ENCODE data around the gene MPPED1. TPM values are rescaled to one million over a fixed set of nuclear protein-coding genes. Genes with fewer than 3 reads are reported as not detected.

MPPED1 gene
- total and polyA plus RNA-seq, 5 donors from 2014 or later, result not detected

DNA sequence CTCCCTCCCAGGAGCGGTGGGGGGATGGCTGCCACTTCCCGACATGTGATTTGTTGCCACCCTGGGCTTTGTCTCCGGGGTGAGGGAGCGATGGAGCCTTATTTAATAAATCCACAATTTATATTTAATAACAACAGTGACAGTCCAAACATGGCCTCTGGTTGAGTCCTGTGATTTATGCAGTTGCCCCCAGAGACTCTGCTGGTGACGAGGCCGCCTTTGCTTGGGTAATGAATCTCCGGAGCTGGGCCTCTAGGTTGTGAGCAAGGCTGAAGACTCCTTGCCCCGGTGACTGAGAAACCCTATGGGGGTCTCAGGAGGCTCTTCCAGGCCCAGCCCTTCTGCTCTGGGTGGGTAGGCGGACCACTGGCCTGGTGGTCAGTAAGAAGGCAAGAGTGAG is 16.7 kb downstream of the MPPED1 start:
- no peaks in the 10 kb centered on the region for H3K9me3 ChIP-seq (ENCODE audit: control insufficient read depth in 2 of 2, low read length in 2 of 2)
- H3K4me1 Mint-ChIP-seq, result no peaks in the 10 kb centered on the region
- peaks cover 12% of the 10 kb centered on the region for H3K27me3 Mint-ChIP-seq
- no peaks in the 10 kb centered on the region for H3K4me1 ChIP-seq (ENCODE audit: control insufficient read depth, insufficient read depth, low read length, poor library complexity, severe bottlenecking)
- no peaks in the 10 kb centered on the region for H3K36me3 Mint-ChIP-seq
- H3K27ac Mint-ChIP-seq, result no peak overlapping the region
- no peak for DNase-seq
- no peaks in the 10 kb centered on the region for H3K27me3 ChIP-seq (ENCODE audit: control insufficient read depth, insufficient read depth, low read length)
- no peak overlapping the region for H3K4me3 Mint-ChIP-seq
- no peaks in the 10 kb centered on the region for H3K36me3 ChIP-seq (ENCODE audit: control insufficient read depth, insufficient read depth, low read length)
- H3K9me3 Mint-ChIP-seq, result no peaks in the 10 kb centered on the region
- ATAC-seq (ENCODE audit: low read depth in 2 of 2), result no peak
- no peak overlapping the region for H3K4me3 ChIP-seq (ENCODE audit: low read depth, low read length)
- no peak overlapping the region for H3K27ac ChIP-seq (ENCODE audit: insufficient read depth, low read length, poor library complexity, severe bottlenecking)

DNA sequence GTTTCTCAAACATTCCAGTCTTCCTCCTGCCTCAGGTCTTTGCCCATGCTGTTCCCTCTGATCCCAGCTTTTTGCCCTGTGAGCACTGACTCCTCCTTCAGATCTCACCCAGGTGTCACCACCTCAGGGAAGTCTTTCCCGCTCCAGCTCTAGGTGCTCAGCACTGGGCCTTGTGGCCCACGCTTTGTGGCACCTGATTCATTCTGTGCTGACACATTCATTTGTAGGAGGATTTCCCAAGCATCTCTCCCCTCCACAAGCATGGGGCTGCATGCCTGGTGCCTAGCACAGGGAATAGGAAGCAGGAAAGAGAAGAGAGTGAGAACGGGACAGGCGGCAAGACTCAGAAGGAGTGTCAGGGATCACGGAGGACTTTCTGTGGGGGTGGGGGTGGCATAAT is 17.6 kb downstream of the MPPED1 start:
- no peaks in the 10 kb centered on the region for H3K27me3 ChIP-seq (ENCODE audit: control insufficient read depth, insufficient read depth, low read length)
- H3K27ac ChIP-seq (ENCODE audit: insufficient read depth, low read length, poor library complexity, severe bottlenecking), result no peak overlapping the region
- peaks cover 12% of the 10 kb centered on the region for H3K27me3 Mint-ChIP-seq
- H3K27ac Mint-ChIP-seq, result no peak overlapping the region
- no peaks in the 10 kb centered on the region for H3K9me3 Mint-ChIP-seq
- no peaks in the 10 kb centered on the region for H3K4me1 Mint-ChIP-seq
- H3K4me3 Mint-ChIP-seq, result no peak overlapping the region
- ATAC-seq (ENCODE audit: low read depth in 2 of 2) (no peak), DNase-seq (no peak)
- no peaks in the 10 kb centered on the region for H3K4me1 ChIP-seq (ENCODE audit: control insufficient read depth, insufficient read depth, low read length, poor library complexity, severe bottlenecking)
- no peak overlapping the region for H3K4me3 ChIP-seq (ENCODE audit: low read depth, low read length)
- no peaks in the 10 kb centered on the region for H3K9me3 ChIP-seq (ENCODE audit: control insufficient read depth in 2 of 2, low read length in 2 of 2)
- no peaks in the 10 kb centered on the region for H3K36me3 ChIP-seq (ENCODE audit: control insufficient read depth, insufficient read depth, low read length)
- H3K36me3 Mint-ChIP-seq, result no peaks in the 10 kb centered on the region

DNA sequence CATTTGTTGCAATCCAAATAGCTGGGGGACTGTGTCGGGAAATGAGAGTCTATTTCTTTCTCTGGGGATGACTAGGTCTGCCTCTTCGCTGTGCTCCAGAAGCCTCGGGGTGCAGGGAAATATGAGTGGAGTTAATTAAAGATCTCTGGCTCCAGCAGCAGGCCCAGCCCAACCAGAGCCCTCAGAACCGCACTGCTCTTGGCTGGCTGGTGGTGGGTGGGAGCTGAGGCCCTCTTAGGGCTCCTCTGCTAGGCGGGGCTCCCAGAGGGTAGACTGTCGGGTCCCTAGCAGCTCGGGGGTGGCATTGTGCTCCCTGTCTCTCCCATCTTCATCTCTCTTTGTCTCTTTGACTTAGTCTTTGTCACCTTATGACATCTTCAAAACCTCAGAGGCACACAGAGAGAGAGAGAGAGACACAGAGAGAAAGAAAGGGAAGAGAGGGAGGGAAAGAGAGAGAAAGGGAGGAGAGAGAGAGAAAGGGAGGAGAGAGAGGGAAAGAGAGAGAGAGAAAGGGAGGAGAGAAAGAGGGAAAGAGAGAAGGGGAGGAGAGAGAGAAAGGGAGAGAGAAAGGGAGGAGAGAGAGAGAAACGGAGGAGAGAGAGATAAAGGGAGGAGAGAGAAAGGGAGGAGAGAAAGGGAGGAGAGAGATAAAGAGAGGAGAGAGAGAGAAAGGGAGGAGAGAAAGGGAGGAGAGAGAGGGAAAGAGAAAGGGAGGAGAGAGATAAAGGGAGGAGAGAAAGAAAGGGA is 20.2 kb downstream of the MPPED1 start:
- no peak for ATAC-seq (ENCODE audit: low read depth in 2 of 2)
- Mint-ChIP-seq H3K27me3 (peaks cover 12% of the 10 kb centered on the region), H3K4me1 (no peaks in the 10 kb centered on the region), H3K36me3 (no peaks in the 10 kb centered on the region), H3K4me3 (no peak overlapping the region), H3K9me3 (peaks cover 0 to 2% (median 0%) of the 10 kb centered on the region in 7 donors), H3K27ac (peak overlapping the region in 1 of 3 donors; percentile 79)
- Histone ChIP-seq H3K36me3 (ENCODE audit: control insufficient read depth, insufficient read depth, low read length) (no peaks in the 10 kb centered on the region), H3K4me3 (ENCODE audit: low read depth, low read length) (no peak overlapping the region), H3K27ac (ENCODE audit: insufficient read depth, low read length, poor library complexity, severe bottlenecking) (no peak overlapping the region), H3K27me3 (ENCODE audit: control insufficient read depth, insufficient read depth, low read length) (no peaks in the 10 kb centered on the region), H3K4me1 (ENCODE audit: control insufficient read depth, insufficient read depth, low read length, poor library complexity, severe bottlenecking) (no peaks in the 10 kb centered on the region), H3K9me3 (ENCODE audit: control insufficient read depth in 2 of 2, low read length in 2 of 2) (no peaks in the 10 kb centered on the region)
- DNase-seq, result no peak

DNA sequence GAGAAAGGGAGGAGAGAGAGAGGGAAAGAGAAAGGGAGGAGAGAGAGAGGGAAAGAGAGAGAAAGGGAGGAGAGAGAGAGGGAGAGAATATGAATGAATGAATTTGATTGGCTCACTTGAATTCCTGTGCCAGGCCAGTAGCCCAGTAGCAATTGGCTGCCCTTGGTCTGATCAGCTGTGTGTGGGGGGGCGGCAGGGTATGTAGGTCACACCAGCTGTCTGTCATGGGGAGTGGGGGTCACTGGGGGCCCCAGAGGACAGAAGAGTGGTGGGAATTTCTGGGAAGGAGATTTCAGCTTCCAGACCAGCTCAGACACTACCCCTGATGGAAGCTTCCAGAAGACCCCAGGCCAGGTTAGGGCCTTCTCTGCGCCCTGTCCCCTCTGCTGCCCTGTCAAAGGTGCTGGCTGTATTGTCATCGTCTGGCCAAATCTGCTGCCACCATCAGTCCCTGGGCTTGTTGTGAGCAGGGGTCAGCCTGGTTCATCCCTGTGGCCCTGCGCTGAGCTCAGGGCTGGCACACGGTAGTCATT is 21.1 kb downstream of the MPPED1 start:
- Histone ChIP-seq H3K9me3 (ENCODE audit: control insufficient read depth in 2 of 2, low read length in 2 of 2) (no peaks in the 10 kb centered on the region), H3K27ac (ENCODE audit: insufficient read depth, low read length, poor library complexity, severe bottlenecking) (no peak overlapping the region), H3K36me3 (ENCODE audit: control insufficient read depth, insufficient read depth, low read length) (no peaks in the 10 kb centered on the region), H3K27me3 (ENCODE audit: control insufficient read depth, insufficient read depth, low read length) (no peaks in the 10 kb centered on the region), H3K4me1 (ENCODE audit: control insufficient read depth, insufficient read depth, low read length, poor library complexity, severe bottlenecking) (no peaks in the 10 kb centered on the region), H3K4me3 (ENCODE audit: low read depth, low read length) (no peak overlapping the region)
- Mint-ChIP-seq H3K4me1 (no peaks in the 10 kb centered on the region), H3K36me3 (no peaks in the 10 kb centered on the region), H3K9me3 (peaks cover 0 to 2% (median 0%) of the 10 kb centered on the region in 7 donors), H3K4me3 (no peak overlapping the region), H3K27me3 (peaks cover 12% of the 10 kb centered on the region), H3K27ac (peak overlapping the region in 1 of 3 donors; percentile 25)
- DNase-seq (no peak), ATAC-seq (ENCODE audit: low read depth in 2 of 2) (no peak)

DNA sequence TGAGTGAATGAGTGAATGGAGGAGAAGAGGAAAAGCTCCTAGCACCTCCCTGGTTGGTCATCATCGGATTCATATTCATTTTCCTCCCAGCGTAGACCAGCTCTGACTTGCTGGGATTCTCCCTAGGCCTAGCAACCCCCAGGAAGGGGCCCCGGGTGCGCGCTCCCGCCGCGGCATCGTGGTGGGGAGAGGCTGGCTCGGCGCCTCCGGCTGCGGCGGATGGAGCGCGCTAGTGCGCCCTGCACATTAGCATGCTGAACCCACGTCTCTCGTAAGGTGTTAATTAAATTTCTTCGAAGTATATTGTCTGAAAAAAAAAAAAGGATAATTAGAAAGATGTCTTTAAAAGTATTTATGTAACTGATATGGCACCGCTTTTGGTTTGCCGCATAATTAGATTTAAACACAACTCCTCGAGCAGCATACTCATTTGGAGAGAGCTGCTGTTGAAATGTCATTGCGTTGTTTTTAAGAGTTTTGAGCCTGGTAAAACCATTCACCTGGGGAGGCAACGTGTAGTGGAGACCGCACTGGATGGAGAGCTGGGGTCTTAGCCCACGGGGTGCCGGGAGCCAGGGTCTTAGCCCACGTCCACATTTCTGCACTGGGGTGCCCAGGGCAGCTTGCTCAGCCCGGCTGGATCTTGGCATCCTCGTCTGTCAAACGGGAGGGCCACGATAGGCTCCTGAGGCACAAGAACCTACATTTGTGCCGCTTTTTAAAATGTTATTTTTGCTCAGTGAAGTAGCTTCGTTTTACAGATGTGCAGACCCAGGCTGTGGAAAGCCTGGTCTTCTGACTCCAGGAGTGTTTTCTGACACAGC is 21.8 kb downstream of the MPPED1 start:
- H3K27ac Mint-ChIP-seq, result peak overlapping the region in 1 of 3 donors; percentile 25
- no peaks in the 10 kb centered on the region for H3K4me1 Mint-ChIP-seq

DNA sequence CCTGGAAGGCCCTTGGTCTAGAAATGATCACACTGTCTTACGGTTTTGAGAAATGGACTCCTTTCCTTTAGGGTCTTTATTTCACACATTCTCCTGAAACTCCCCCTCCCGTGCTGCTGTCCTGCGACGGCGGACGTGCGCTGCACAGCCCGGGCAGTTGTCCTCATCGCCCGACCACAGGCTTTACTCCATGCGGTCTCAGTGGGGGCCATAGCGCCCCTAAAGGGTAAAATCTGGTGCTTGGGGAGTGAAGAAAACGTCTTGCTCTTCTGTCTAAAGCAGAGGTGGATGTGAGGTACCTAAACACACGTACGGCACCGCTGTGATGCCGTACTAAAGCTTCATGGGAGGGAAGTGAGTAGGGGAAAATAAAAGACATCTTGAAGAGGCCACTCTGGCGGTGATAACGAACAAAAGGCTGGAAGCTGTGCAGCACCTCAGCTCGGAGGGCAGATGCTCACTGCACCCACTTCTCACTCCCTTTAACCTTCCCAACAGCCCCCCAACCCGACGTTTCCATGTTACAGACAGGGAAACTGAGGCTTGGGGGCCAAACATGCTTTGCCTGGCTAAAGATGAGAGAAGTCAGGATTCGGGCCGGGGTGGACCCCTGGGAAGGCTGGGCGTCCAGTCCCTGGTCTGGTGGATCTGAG is 22.6 kb downstream of the MPPED1 start:
- Histone ChIP-seq H3K27me3 (ENCODE audit: control insufficient read depth, insufficient read depth, low read length) (no peaks in the 10 kb centered on the region), H3K4me1 (ENCODE audit: control insufficient read depth, insufficient read depth, low read length, poor library complexity, severe bottlenecking) (no peaks in the 10 kb centered on the region), H3K4me3 (ENCODE audit: low read depth, low read length) (no peak overlapping the region), H3K36me3 (ENCODE audit: control insufficient read depth, insufficient read depth, low read length) (no peaks in the 10 kb centered on the region), H3K9me3 (ENCODE audit: control insufficient read depth in 2 of 2, low read length in 2 of 2) (no peaks in the 10 kb centered on the region), H3K27ac (ENCODE audit: insufficient read depth, low read length, poor library complexity, severe bottlenecking) (no peak overlapping the region)
- peaks cover 12% of the 10 kb centered on the region for H3K27me3 Mint-ChIP-seq
- no peaks in the 10 kb centered on the region for H3K36me3 Mint-ChIP-seq
- no peaks in the 10 kb centered on the region for H3K4me1 Mint-ChIP-seq
- no peak for DNase-seq
- H3K9me3 Mint-ChIP-seq, result peaks cover 0 to 2% (median 0%) of the 10 kb centered on the region in 7 donors
- H3K4me3 Mint-ChIP-seq, result no peak overlapping the region
- no peak overlapping the region for H3K27ac Mint-ChIP-seq
- no peak for ATAC-seq (ENCODE audit: low read depth in 2 of 2)

More for the DNA sequence above, 21.8 kb downstream of the MPPED1 start:
- H3K9me3 ChIP-seq (ENCODE audit: control insufficient read depth in 2 of 2, low read length in 2 of 2), result no peaks in the 10 kb centered on the region
- no peak for ATAC-seq (ENCODE audit: low read depth in 2 of 2)
- Mint-ChIP-seq H3K9me3 (peaks cover 0 to 2% (median 0%) of the 10 kb centered on the region in 7 donors), H3K36me3 (no peaks in the 10 kb centered on the region), H3K27me3 (peaks cover 12% of the 10 kb centered on the region), H3K4me3 (no peak overlapping the region)
- no peaks in the 10 kb centered on the region for H3K4me1 ChIP-seq (ENCODE audit: control insufficient read depth, insufficient read depth, low read length, poor library complexity, severe bottlenecking)
- no peak for DNase-seq
- no peaks in the 10 kb centered on the region for H3K36me3 ChIP-seq (ENCODE audit: control insufficient read depth, insufficient read depth, low read length)
- no peaks in the 10 kb centered on the region for H3K27me3 ChIP-seq (ENCODE audit: control insufficient read depth, insufficient read depth, low read length)
- no peak overlapping the region for H3K27ac ChIP-seq (ENCODE audit: insufficient read depth, low read length, poor library complexity, severe bottlenecking)
- H3K4me3 ChIP-seq (ENCODE audit: low read depth, low read length), result no peak overlapping the region

DNA sequence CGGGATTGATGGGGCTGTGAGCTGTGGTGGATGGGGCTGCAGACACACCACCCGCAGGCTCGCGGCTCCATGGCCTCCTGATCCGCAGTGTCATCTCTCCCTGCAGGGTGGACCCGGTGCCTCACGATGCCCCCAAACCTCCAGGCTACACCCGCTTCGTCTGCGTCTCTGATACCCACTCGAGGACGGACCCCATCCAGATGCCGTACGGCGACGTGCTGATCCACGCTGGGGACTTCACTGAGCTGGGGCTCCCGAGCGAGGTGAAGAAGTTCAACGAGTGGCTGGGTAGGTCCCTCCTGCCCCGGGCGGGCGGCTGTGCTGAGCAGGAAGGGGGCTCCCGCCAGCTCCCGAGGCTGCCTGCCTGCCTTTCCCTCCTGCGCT is 23.1 kb downstream of the MPPED1 start:
- Histone ChIP-seq H3K4me3 (ENCODE audit: low read depth, low read length) (no peak overlapping the region), H3K27me3 (ENCODE audit: control insufficient read depth, insufficient read depth, low read length) (no peaks in the 10 kb centered on the region), H3K27ac (ENCODE audit: insufficient read depth, low read length, poor library complexity, severe bottlenecking) (no peak overlapping the region), H3K9me3 (ENCODE audit: control insufficient read depth in 2 of 2, low read length in 2 of 2) (no peaks in the 10 kb centered on the region), H3K4me1 (ENCODE audit: control insufficient read depth, insufficient read depth, low read length, poor library complexity, severe bottlenecking) (no peaks in the 10 kb centered on the region), H3K36me3 (ENCODE audit: control insufficient read depth, insufficient read depth, low read length) (no peaks in the 10 kb centered on the region)
- Mint-ChIP-seq H3K9me3 (peaks cover 0 to 2% (median 0%) of the 10 kb centered on the region in 7 donors), H3K27ac (no peak overlapping the region), H3K36me3 (no peaks in the 10 kb centered on the region), H3K4me1 (no peaks in the 10 kb centered on the region), H3K27me3 (peaks cover 7% of the 10 kb centered on the region), H3K4me3 (no peak overlapping the region)
- no peak for ATAC-seq (ENCODE audit: low read depth in 2 of 2)
- no peak for DNase-seq

All from CD4-positive, CD25-positive, alpha-beta regulatory T cell (primary cell).